Uterus (tissue), 4 donors: ENCODE measurements around the gene DCAF4. TPM values are rescaled to one million over a fixed set of nuclear protein-coding genes. Genes with fewer than 3 reads are reported as not detected.
"Not testable (repeated sequence)": the region's sequence is repeated elsewhere in the genome, so short reads cannot be mapped to it uniquely, and the experiment has no call there.

Source experiments
- DNase-seq, 2 donors: peaks; one replicate each; pipeline ENCODE4 v3.0.0-alpha.2; 2019 to 2020
- H3K27ac ChIP-seq, 2 donors: fragments of 200-600 bp; sonication (generic); 1 replicate in 1 of 2; 2 replicates in 1 of 2; pipeline ENCODE4 v1.5.1; 2016 to 2018
- H3K27me3 ChIP-seq, 2 donors: fragments of 200-600 bp; sonication (generic); one replicate each; pipeline ENCODE4 v1.5.1; 2018 to 2019; ENCODE audit warnings: control low read depth in 1 of 2
- H3K36me3 ChIP-seq, 2 donors: fragments of 200-600 bp; sonication (generic); one replicate each; pipeline ENCODE4 v1.5.1; 2019; ENCODE audit warnings: control low read depth in 1 of 2
- H3K4me1 ChIP-seq, 2 donors: fragments of 200-600 bp; sonication (generic); one replicate each; pipeline ENCODE4 v1.5.1; 2018 to 2019; ENCODE audit warnings: control low read depth in 1 of 2
- H3K4me3 ChIP-seq, 2 donors: fragments of 200-600 bp; sonication (generic); 1 replicate in 1 of 2; 2 replicates in 1 of 2; pipeline ENCODE4 v1.5.1; 2018 to 2019; ENCODE audit warnings: mild to moderate bottlenecking in 1 of 2
- H3K9me3 ChIP-seq, 2 donors: fragments of 200-600 bp; sonication (generic); one replicate each; pipeline ENCODE4 v1.5.1; 2019; ENCODE audit warnings: control low read depth in 1 of 2
- CTCF ChIP-seq, 4 experiments: fragments of 200-600 bp in 2 of 4; fragments of 450-650 bp in 2 of 4; sonication (generic) in 2 of 4; IDR thresholded peaks; one replicate each; pipeline ENCODE4 v1.5.1; 2016 to 2019; ENCODE audit warnings: antibody characterized with exemption in 4 of 4, mild to moderate bottlenecking in 2 of 4, moderate library complexity in 1 of 4
- POLR2A ChIP-seq, 2 donors: fragments of 450-650 bp; IDR thresholded peaks; one replicate each; pipeline ENCODE4 v1.6.1; 2016; ENCODE audit warnings: antibody characterized with exemption in 2 of 2, mild to moderate bottlenecking in 1 of 2, moderate library complexity in 1 of 2
- intact Hi-C: fragments of 100-400 bp; cut with DNase I; formaldehyde crosslinking; loops from one replicate; pipeline ENCODE4 v1.15.1; 2023; ENCODE audit warnings: low total_unique reads
- total RNA-seq, 4 donors: library from RNA; depleted of rRNA in 3 of 4; stranded (reverse); fragments of >200 nt in 3 of 4; gene quantifications; one replicate each; pipeline versions ENCODE4 v1.1.0 to v1.2.4, GENCODE V29; 2014 to 2023
- donor health status: DM: yes; HTN: yes; CAD: no.

Gene DCAF4
- total RNA-seq, 4 donors from 2014 or later = 12.0 to 14.1 (median 13.7) TPM; not detected in 1

DNA sequence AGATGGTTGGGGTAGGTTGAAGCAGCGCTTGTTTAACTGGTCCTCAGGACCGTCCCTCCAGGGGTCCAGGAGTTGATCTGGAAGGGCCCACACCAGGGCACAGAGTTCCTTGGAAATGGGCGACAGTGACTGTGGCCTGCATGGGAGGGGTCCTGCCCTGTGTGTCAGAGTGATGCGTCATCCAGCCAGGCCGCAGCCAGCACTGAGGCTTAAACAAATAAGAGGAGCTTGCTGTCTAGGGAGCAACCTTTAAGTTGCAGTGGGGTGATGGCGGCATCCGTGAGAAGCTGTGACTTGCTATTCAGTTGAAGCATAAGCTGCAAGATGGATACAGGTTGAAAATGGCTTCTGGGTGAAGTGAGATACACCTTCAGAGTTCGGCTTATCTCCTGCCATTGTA is 20.2 kb downstream of the DCAF4 start:
- DNase-seq = no peak
- H3K36me3 ChIP-seq = no peaks in the 10 kb centered on the region
- no peaks in the 10 kb centered on the region for H3K4me1 ChIP-seq
- intact Hi-C loops = no loop called here
- H3K27ac ChIP-seq = no peak overlapping the region
- no peak overlapping the region for H3K4me3 ChIP-seq
- no peaks in the 10 kb centered on the region for H3K27me3 ChIP-seq
- H3K9me3 ChIP-seq = no peaks in the 10 kb centered on the region
- no peak for TF ChIP-seq CTCF (IDR thresholded peaks at IDR 0.05)
- no peak for TF ChIP-seq POLR2A (IDR thresholded peaks at IDR 0.05)

DNA sequence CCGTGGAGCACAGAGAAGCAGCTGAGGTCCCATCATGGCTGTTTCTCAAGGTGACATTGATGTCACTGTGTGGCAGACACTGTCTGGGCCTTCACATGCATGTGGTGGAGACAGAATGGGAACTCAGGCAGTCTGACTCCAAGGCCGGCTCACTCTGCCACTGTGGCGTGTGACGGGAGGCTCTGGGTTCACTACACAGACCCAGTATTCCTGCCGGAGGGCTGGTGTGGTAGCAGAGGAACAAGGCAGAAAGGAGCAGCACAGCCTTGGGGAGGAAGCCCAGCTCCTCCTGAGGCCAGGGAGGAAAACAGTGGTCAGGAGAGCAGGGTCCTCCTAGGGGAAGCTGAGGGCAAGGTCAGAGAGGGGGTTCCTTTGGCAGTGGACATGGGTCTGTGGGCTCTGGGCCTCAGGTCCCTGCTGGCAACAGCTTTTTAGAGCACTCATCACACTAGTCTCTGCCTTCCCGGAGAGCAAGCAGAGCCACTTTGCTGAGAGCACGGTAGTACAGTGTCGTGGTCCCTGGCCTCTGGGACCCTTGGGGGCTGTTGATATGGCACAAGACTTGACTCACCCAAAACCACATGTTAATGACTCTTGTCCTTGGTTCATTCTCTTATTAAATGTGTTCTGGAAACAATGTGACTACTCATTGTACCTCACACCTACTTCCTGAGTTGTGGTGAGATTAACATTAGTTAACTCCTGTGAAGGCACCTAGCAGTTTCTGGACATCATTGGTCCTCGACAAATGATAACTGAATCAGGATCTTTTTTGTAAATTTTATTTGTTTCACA is 21.3 kb downstream of the DCAF4 start:
- intact Hi-C loops = no loop called here
- H3K9me3 ChIP-seq = no peaks in the 10 kb centered on the region
- H3K27me3 ChIP-seq = no peaks in the 10 kb centered on the region
- no peaks in the 10 kb centered on the region for H3K36me3 ChIP-seq
- H3K4me3 ChIP-seq = no peak overlapping the region
- TF ChIP-seq POLR2A (IDR thresholded peaks at IDR 0.05) (no peak), CTCF (IDR thresholded peaks at IDR 0.05) (no peak)
- H3K4me1 ChIP-seq = no peaks in the 10 kb centered on the region
- H3K27ac ChIP-seq = no peak overlapping the region
- no peak for DNase-seq

GRCh38 chr14:72948481-72949138 is 22.3 kb downstream of the DCAF4 start:
- H3K27ac ChIP-seq = no peak overlapping the region
- TF ChIP-seq POLR2A (IDR thresholded peaks at IDR 0.05) = no peak
- TF ChIP-seq CTCF (IDR thresholded peaks at IDR 0.05) = peak; percentile 57 to 84 (median 70)
- no peaks in the 10 kb centered on the region for H3K27me3 ChIP-seq
- H3K36me3 ChIP-seq = no peaks in the 10 kb centered on the region
- H3K4me1 ChIP-seq = no peaks in the 10 kb centered on the region
- intact Hi-C loops = no loop called here
- peak; percentile 28 to 42 for DNase-seq
- no peaks in the 10 kb centered on the region for H3K9me3 ChIP-seq
- no peak overlapping the region for H3K4me3 ChIP-seq

DNA sequence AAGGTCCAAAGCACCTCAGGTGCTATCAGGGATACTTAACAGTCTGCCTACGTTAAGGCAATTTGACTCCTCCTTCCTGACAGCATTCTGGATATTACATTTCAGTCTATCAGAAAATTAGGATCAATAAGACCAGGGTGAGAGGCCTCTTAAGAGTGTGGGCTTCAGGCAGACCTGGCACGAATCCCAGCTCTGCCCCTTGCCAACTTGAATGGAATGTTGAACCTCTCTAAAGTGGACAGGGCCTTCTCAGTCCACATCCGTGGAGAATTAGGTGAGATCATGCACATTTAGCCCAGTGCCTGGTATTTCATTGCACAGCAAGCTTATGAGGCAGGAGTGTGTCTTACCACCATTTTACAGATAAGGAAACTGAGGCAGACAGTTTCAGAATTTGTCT is 25.9 kb downstream of the DCAF4 start:
- no peak for TF ChIP-seq CTCF (IDR thresholded peaks at IDR 0.05)
- TF ChIP-seq POLR2A (IDR thresholded peaks at IDR 0.05) = no peak
- Histone ChIP-seq H3K36me3 (no peaks in the 10 kb centered on the region), H3K4me3 (no peak overlapping the region)

DNA sequence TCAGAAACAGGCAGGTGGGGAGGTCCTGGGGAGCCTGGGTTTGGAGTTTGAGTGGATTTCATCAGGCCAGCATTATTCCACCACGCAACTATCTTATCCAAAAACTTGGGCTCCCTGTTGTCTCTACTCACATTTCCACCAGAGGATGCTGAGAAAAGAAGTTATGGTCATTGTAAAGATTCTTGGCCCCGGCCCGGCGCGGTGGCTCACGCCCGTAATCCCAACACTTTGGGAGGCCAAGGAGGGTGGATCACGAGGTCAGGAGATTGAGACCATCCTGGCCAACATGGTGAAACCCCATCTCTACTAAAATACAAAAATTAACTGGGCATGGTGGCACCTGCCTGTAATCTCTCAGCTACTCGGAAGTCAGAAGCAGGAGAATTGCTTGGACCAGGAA is 30.5 kb downstream of the DCAF4 start:
- H3K27me3 ChIP-seq, H3K4me1 ChIP-seq, DNase-seq, H3K36me3 ChIP-seq, intact Hi-C loops, H3K9me3 ChIP-seq, H3K27ac ChIP-seq, H3K4me3 ChIP-seq: not testable (repeated sequence)

More for the DNA sequence above, 25.9 kb downstream of the DCAF4 start:
- no peak for DNase-seq
- intact Hi-C loops = no loop called here
- Histone ChIP-seq H3K4me1 (no peaks in the 10 kb centered on the region), H3K27me3 (no peaks in the 10 kb centered on the region), H3K27ac (no peak overlapping the region), H3K9me3 (no peaks in the 10 kb centered on the region)
